Skeletal muscle tissue (tissue), 4 donors: ENCODE results near the gene POU3F3. TPM values are rescaled to one million over a fixed set of nuclear protein-coding genes. Genes with fewer than 3 reads are reported as not detected.

Experiments
- H3K27ac ChIP-seq: one replicate; pipeline ENCODE4 v1.7.0; 2013; ENCODE audit warnings: mild to moderate bottlenecking, low read depth, low read length, inconsistent platforms
- H3K27me3 ChIP-seq, 3 donors: one replicate each; pipeline ENCODE4 v1.7.0; 2013; ENCODE audit warnings: low read length in 3 of 3; ENCODE audit not compliant: control insufficient read depth in 3 of 3, insufficient read depth in 3 of 3
- H3K36me3 ChIP-seq, 3 donors: one replicate each; pipeline ENCODE4 v1.7.0; 2013; ENCODE audit warnings: low read length in 3 of 3; ENCODE audit not compliant: control insufficient read depth in 3 of 3, insufficient read depth in 3 of 3
- H3K4me1 ChIP-seq, 3 donors: one replicate each; pipeline ENCODE4 v1.7.0; 2013; ENCODE audit warnings: low read length in 3 of 3, mild to moderate bottlenecking in 3 of 3; ENCODE audit not compliant: control insufficient read depth in 3 of 3, insufficient read depth in 3 of 3
- H3K4me3 ChIP-seq, 3 donors: one replicate each; pipeline ENCODE4 v1.7.0; 2013; ENCODE audit warnings: low read length in 3 of 3
- H3K9ac ChIP-seq, 3 donors: one replicate each; pipeline ENCODE4 v1.7.0; 2013; ENCODE audit warnings: low read length in 3 of 3, mild to moderate bottlenecking in 3 of 3, moderate library complexity in 2 of 3, low read depth in 1 of 3
- H3K9me3 ChIP-seq, 3 donors: one replicate each; pipeline ENCODE4 v1.7.0; 2013; ENCODE audit warnings: low read length in 3 of 3; ENCODE audit not compliant: control insufficient read depth in 3 of 3
- total RNA-seq: library from RNA; depleted of rRNA; stranded (reverse); fragments of >200 nt; gene quantifications from one replicate; pipeline ENCODE4 v1.2.3, GENCODE V29; 2014
- donor health status: Osteomylitis.

The POU3F3 gene
- total RNA-seq, 1 donor from 2014 or later = 0.52 TPM

DNA sequence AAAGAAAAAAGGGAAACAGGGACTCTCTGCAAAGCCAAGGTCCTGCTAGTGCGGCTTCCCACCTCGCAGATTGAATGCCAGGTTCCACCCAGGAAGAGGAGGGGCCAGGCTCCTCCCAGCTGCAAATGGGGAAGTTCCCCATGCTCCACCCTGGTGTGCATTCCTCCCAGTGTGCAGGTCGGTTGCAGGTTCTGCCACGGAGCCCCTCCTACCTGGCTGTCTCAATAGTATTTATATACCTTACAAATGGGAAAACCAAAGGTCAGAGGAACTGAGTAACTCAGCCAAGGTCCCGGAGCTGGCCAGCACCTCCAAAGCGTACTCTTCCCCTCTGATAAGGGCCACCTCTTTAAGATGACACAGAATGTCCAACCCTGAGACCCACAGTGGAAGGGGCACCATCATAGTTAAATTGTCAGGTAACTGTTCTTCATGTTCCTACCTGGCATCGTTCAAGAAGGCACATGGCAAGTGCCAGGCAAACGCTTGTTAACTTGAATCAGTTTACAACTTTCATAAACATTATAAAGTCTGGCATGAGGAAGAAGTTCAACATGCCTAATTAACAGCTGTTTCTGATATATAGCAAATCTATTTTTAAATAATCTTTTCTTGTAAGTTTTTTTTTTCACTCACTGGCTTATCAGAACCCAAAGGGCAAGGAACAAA is 35.5 kb downstream of the POU3F3 start:
- no peak overlapping the region for H3K4me3 ChIP-seq
- peaks cover 4 to 12% (median 10%) of the 10 kb centered on the region in 3 donors for H3K27me3 ChIP-seq
- no peaks in the 10 kb centered on the region for H3K9me3 ChIP-seq
- no peaks in the 10 kb centered on the region for H3K36me3 ChIP-seq
- H3K27ac ChIP-seq = no peak overlapping the region
- no peaks in the 10 kb centered on the region for H3K4me1 ChIP-seq
- H3K9ac ChIP-seq = no peak overlapping the region

GRCh38 chr2:104889960-104890684 is 36.2 kb downstream of the POU3F3 start:
- no peaks in the 10 kb centered on the region for H3K4me1 ChIP-seq
- no peak overlapping the region for H3K9ac ChIP-seq
- peaks cover 0 to 9% (median 3%) of the 10 kb centered on the region in 3 donors for H3K27me3 ChIP-seq
- no peak overlapping the region for H3K27ac ChIP-seq
- no peak overlapping the region for H3K4me3 ChIP-seq
- H3K9me3 ChIP-seq = no peaks in the 10 kb centered on the region
- no peaks in the 10 kb centered on the region for H3K36me3 ChIP-seq

DNA sequence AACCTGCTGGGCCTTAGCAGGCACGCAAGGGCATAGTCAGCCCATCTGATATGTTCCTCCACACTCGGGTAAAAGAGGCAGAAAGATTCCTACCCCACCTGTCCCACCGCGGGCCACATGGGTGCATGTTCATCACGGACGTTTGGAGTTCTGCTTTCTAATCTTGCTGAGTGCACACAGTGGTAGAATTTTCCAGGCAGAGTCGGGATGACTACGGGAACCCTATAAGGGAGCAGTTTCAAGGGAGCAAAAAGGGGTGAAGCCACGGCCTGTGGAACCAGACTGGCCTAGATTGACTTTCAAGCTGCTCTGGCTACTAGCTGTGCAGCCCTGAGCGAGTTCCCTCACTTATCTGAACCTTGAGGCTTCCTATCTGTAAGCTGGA is 36.8 kb downstream of the POU3F3 start:
- no peaks in the 10 kb centered on the region for H3K9me3 ChIP-seq
- H3K4me1 ChIP-seq = no peaks in the 10 kb centered on the region
- no peaks in the 10 kb centered on the region for H3K36me3 ChIP-seq

GRCh38 chr2:104891145-104891544 is 37.2 kb downstream of the POU3F3 start:
- Histone ChIP-seq H3K4me1 (no peaks in the 10 kb centered on the region), H3K36me3 (no peaks in the 10 kb centered on the region), H3K9ac (no peak overlapping the region), H3K27me3 (peaks cover 3 to 6% (median 4%) of the 10 kb centered on the region in 3 donors), H3K9me3 (peaks cover 0 to 4% (median 0%) of the 10 kb centered on the region in 3 donors), H3K4me3 (no peak overlapping the region), H3K27ac (no peak overlapping the region)

More for the DNA sequence above, 36.8 kb downstream of the POU3F3 start:
- no peak overlapping the region for H3K4me3 ChIP-seq
- peaks cover 0 to 4% (median under 1%) of the 10 kb centered on the region in 3 donors for H3K27me3 ChIP-seq
- H3K27ac ChIP-seq = no peak overlapping the region
- no peak overlapping the region for H3K9ac ChIP-seq

- no peak overlapping the region for H3K9ac ChIP-seq
- no peaks in the 10 kb centered on the region for H3K36me3 ChIP-seq
- peaks cover 6 to 15% (median 15%) of the 10 kb centered on the region in 3 donors for H3K27me3 ChIP-seq
- no peak overlapping the region for H3K4me3 ChIP-seq
- peaks cover 0 to 4% (median 0%) of the 10 kb centered on the region in 3 donors for H3K9me3 ChIP-seq
- H3K4me1 ChIP-seq = no peaks in the 10 kb centered on the region
- no peak overlapping the region for H3K27ac ChIP-seq
Observed at GRCh38 chr2:104896446-104896845, 42.5 kb downstream of the POU3F3 start.

- Histone ChIP-seq H3K27ac (no peak overlapping the region), H3K36me3 (no peaks in the 10 kb centered on the region), H3K27me3 (peaks cover 9 to 15% (median 11%) of the 10 kb centered on the region in 3 donors), H3K4me3 (no peak overlapping the region), H3K9me3 (peaks cover 0 to 4% (median 0%) of the 10 kb centered on the region in 3 donors), H3K4me1 (no peaks in the 10 kb centered on the region), H3K9ac (no peak overlapping the region)
Observed at GRCh38 chr2:104897515-104898184, 43.7 kb downstream of the POU3F3 start.

GRCh38 chr2:104900608-104901007 is 46.7 kb downstream of the POU3F3 start:
- Histone ChIP-seq H3K9ac (no peak overlapping the region), H3K27ac (no peak overlapping the region), H3K4me1 (no peaks in the 10 kb centered on the region), H3K36me3 (no peaks in the 10 kb centered on the region), H3K27me3 (peaks cover 8 to 17% (median 11%) of the 10 kb centered on the region in 3 donors), H3K4me3 (no peak overlapping the region), H3K9me3 (peaks cover 0 to 4% (median 0%) of the 10 kb centered on the region in 3 donors)

- H3K27ac ChIP-seq = no peak overlapping the region
- H3K4me1 ChIP-seq = no peaks in the 10 kb centered on the region
- H3K9me3 ChIP-seq = no peaks in the 10 kb centered on the region
- H3K36me3 ChIP-seq = no peaks in the 10 kb centered on the region
- no peak overlapping the region for H3K9ac ChIP-seq
- peaks cover 5 to 12% (median 8%) of the 10 kb centered on the region in 3 donors for H3K27me3 ChIP-seq
- no peak overlapping the region for H3K4me3 ChIP-seq
Observed at GRCh38 chr2:104901037-104901881, 47.3 kb downstream of the POU3F3 start.

DNA sequence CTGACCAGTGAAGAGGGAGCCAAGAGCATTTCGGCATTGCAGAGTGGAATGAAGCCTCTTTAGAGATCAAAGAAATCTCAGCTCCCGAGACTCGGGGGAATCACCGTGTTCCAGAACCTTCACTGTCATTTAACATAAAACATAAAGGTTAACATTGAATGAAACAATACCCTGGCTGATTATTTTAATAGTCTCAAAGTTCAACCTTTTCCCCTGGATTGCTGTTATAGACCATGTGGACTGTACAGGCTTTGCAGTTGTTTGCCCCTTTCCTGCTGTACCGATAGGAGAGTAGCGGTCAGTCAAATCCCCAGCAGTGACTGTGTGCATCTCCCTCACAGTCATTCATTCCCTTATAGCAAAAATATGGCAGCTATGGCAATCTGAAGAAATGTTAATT is 48.4 kb downstream of the POU3F3 start:
- no peak overlapping the region for H3K4me3 ChIP-seq
- peaks cover 7 to 11% (median 10%) of the 10 kb centered on the region in 3 donors for H3K27me3 ChIP-seq
- no peaks in the 10 kb centered on the region for H3K9me3 ChIP-seq
- no peaks in the 10 kb centered on the region for H3K4me1 ChIP-seq
- H3K27ac ChIP-seq = no peak overlapping the region
- no peak overlapping the region for H3K9ac ChIP-seq
- H3K36me3 ChIP-seq = no peaks in the 10 kb centered on the region
